Mesenchymal stem cell (in vitro differentiated cells and primary cell): ENCODE measurements around the gene FGFBP3. TPM values are rescaled to one million over a fixed set of nuclear protein-coding genes. Genes with fewer than 3 reads are reported as not detected.

Experiments used
- DNase-seq: peaks from one replicate; pipeline ENCODE4 v3.0.0-alpha.2; 2013
- H2AFZ ChIP-seq: one replicate; pipeline ENCODE4 v1.6.1; 2013; ENCODE audit warnings: low read depth, mild to moderate bottlenecking, control low read depth, inconsistent platforms, low read length, moderate library complexity
- H2AK5ac ChIP-seq: 2 replicates; pipeline ENCODE4 v1.6.1; 2013; ENCODE audit warnings: low read length, moderate library complexity, mild to moderate bottlenecking, inconsistent platforms; ENCODE audit not compliant: severe bottlenecking
- H2BK120ac ChIP-seq: one replicate; pipeline ENCODE4 v1.6.1; 2013; ENCODE audit warnings: low read depth, mild to moderate bottlenecking, inconsistent platforms, low read length, moderate library complexity
- H2BK12ac ChIP-seq, 2 experiments: one replicate each; pipeline ENCODE4 v1.6.1; 2013; ENCODE audit warnings: inconsistent platforms in 2 of 2, low read length in 2 of 2, mild to moderate bottlenecking in 2 of 2, moderate library complexity in 2 of 2, control low read depth in 1 of 2
- H2BK15ac ChIP-seq: one replicate; pipeline ENCODE4 v1.6.1; 2013; ENCODE audit warnings: mild to moderate bottlenecking, low read depth, inconsistent platforms; ENCODE audit not compliant: poor library complexity, severe bottlenecking
- H2BK5ac ChIP-seq: 2 replicates; pipeline ENCODE4 v1.6.1; 2013; ENCODE audit warnings: low read depth, mild to moderate bottlenecking, low read length, control low read depth, inconsistent platforms; ENCODE audit not compliant: poor library complexity, severe bottlenecking
- H3K14ac ChIP-seq, 2 experiments: one replicate each; pipeline ENCODE4 v1.6.1; 2013; ENCODE audit warnings: inconsistent platforms in 2 of 2, low read length in 2 of 2, control low read depth in 1 of 2, mild to moderate bottlenecking in 1 of 2, moderate library complexity in 1 of 2
- H3K18ac ChIP-seq, 2 experiments: one replicate each; pipeline ENCODE4 v1.6.1; 2013; ENCODE audit warnings: inconsistent platforms in 2 of 2, low read length in 2 of 2, control low read depth in 1 of 2, low read depth in 1 of 2, mild to moderate bottlenecking in 1 of 2
- H3K23ac ChIP-seq, 2 experiments: one replicate each; pipeline ENCODE4 v1.6.1; 2013; ENCODE audit warnings: inconsistent platforms in 2 of 2, low read length in 2 of 2, mild to moderate bottlenecking in 2 of 2, moderate library complexity in 2 of 2, control low read depth in 1 of 2
- H3K27ac ChIP-seq: 2 replicates; pipeline ENCODE4 v1.5.1; 2013; ENCODE audit warnings: mild to moderate bottlenecking, moderate library complexity, low read length, control low read depth, inconsistent platforms; ENCODE audit not compliant: poor library complexity, severe bottlenecking
- H3K27me3 ChIP-seq, 2 experiments: 2 replicates each; pipeline versions ENCODE4 v1.6.1 to v1.7.0; 2013; ENCODE audit warnings: low read length in 2 of 2, mild to moderate bottlenecking in 2 of 2, moderate library complexity in 2 of 2, control low read depth in 1 of 2, inconsistent platforms in 1 of 2; ENCODE audit not compliant: control insufficient read depth in 1 of 2, insufficient read depth in 1 of 2
- H3K36me3 ChIP-seq, 2 experiments: 2 replicates each; pipeline versions ENCODE4 v1.6.1 to v1.7.0; 2013; ENCODE audit warnings: low read length in 2 of 2, control low read depth in 1 of 2, inconsistent platforms in 1 of 2, low read depth in 1 of 2, mild to moderate bottlenecking in 1 of 2; ENCODE audit not compliant: insufficient read depth in 2 of 2, control insufficient read depth in 1 of 2
- H3K4ac ChIP-seq, 2 experiments: one replicate each; pipeline ENCODE4 v1.6.1; 2013; ENCODE audit warnings: inconsistent platforms in 2 of 2, low read length in 2 of 2, mild to moderate bottlenecking in 2 of 2, moderate library complexity in 2 of 2, control low read depth in 1 of 2, low read depth in 1 of 2
- H3K4me1 ChIP-seq: 2 replicates; pipeline ENCODE4 v1.6.1; 2013; ENCODE audit warnings: low read depth, low read length, control low read depth; ENCODE audit not compliant: control insufficient read depth, insufficient read depth
- H3K4me2 ChIP-seq: 2 replicates; pipeline ENCODE4 v1.6.1; 2013; ENCODE audit warnings: low read length, mild to moderate bottlenecking, inconsistent platforms; ENCODE audit not compliant: poor library complexity, severe bottlenecking
- H3K4me3 ChIP-seq, 2 experiments: 2 replicates each; pipeline versions ENCODE4 v1.5.1 to v1.7.0; 2013; ENCODE audit warnings: low read length in 2 of 2, mild to moderate bottlenecking in 2 of 2, control low read depth in 1 of 2, low read depth in 1 of 2; ENCODE audit not compliant: insufficient read depth in 1 of 2
- H3K79me1 ChIP-seq: replicated peaks from 2 replicates; pipeline ENCODE4 v1.6.1; 2013; ENCODE audit warnings: mild to moderate bottlenecking, control low read depth, low read length, inconsistent platforms; ENCODE audit not compliant: poor library complexity, severe bottlenecking
- H3K9ac ChIP-seq: 2 replicates; pipeline ENCODE4 v1.7.0; 2013; ENCODE audit warnings: mild to moderate bottlenecking, low read length, moderate library complexity
- H3K9me3 ChIP-seq: 2 replicates; pipeline ENCODE4 v1.7.0; 2013; ENCODE audit warnings: mild to moderate bottlenecking, low read length; ENCODE audit not compliant: control insufficient read depth
- H4K8ac ChIP-seq: one replicate; pipeline ENCODE4 v1.6.1; 2013; ENCODE audit warnings: inconsistent platforms, mild to moderate bottlenecking, low read length, moderate library complexity
- H4K91ac ChIP-seq: one replicate; pipeline ENCODE4 v1.6.1; 2013; ENCODE audit warnings: mild to moderate bottlenecking, low read length, inconsistent platforms
- WGBS: methylation state at CpG from one replicate; pipeline ENCODE4 v1.1.7; 2013; ENCODE audit warnings: mixed read lengths; 5-methylcytosine and 5-hydroxymethylcytosine counted together
- polyA plus RNA-seq, 2 experiments: library from polyadenylated mRNA; stranded (reverse); fragments of 200-250 nt; gene quantifications; one replicate each; pipeline ENCODE4 v1.2.3, GENCODE V29; 2013

The FGFBP3 gene, protein sequence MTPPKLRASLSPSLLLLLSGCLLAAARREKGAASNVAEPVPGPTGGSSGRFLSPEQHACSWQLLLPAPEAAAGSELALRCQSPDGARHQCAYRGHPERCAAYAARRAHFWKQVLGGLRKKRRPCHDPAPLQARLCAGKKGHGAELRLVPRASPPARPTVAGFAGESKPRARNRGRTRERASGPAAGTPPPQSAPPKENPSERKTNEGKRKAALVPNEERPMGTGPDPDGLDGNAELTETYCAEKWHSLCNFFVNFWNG
- 3.7 TPM for polyA plus RNA-seq (2013, experiment 1 of 2)
- 3.3 TPM for polyA plus RNA-seq (2013, experiment 2 of 2)

DNA sequence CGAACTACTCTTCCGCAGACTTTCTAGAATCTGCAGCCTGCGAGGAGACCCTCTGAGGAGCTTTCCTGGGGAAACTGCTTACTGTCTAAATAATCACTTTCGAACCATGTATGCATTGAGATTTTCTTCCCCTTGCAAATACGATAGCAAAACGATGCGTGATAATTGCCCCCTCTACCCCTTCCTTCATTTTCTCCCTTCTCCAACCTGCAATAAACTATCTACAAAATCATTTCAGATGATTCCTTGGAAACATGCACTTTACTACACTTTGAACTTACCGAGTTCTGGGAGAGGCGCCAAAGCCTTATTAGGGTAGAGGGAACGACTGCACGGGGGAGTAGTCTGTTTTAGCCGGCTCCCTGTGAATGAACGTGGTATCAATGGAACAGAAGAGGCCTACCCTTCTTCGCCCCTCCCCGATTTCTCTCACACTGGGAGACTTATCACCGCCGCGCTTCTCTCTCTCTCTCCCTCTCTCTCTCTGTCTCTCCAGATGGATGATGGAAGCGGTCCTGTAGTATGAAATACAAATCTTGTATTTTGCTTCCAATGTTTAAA lies at the start of gene FGFBP3:
Gene FGFBP3 (minus strand): TSS at position 370 of the 561 bp plus-strand sequence. CDS start 517 bp downstream, outside the sequence.
- Histone ChIP-seq H3K9me3 (no peaks in the 10 kb centered on the region), H3K23ac (peak within 1 kb of the TSS in 1 of 2 experiments; percentile 77), H3K36me3 (no peaks in the 10 kb centered on the region), H3K14ac (peak within 1 kb of the TSS; percentile 4 to 83), H4K8ac (peak within 1 kb of the TSS; percentile 82), H2AK5ac (no peak within 1 kb of the TSS), H3K4me3 (peak within 1 kb of the TSS; percentile 81 to 86), H3K79me1 (peaks cover 7% of the 10 kb centered on the region), H3K4me1 (peaks cover 8% of the 10 kb centered on the region), H3K18ac (peak within 1 kb of the TSS; percentile 81 to 84), H3K27me3 (no peaks in the 10 kb centered on the region), H2BK120ac (peak within 1 kb of the TSS; percentile 73), H2BK5ac (no peak within 1 kb of the TSS), H4K91ac (peak within 1 kb of the TSS; percentile 1), H2AFZ (peak within 1 kb of the TSS; percentile 94), H3K27ac (no peak within 1 kb of the TSS), H2BK15ac (peak within 1 kb of the TSS; percentile 69), H3K4ac (peak within 1 kb of the TSS; percentile 73 to 78), H3K9ac (peak within 1 kb of the TSS; percentile 59), H2BK12ac (no peak within 1 kb of the TSS), H3K4me2 (peak within 1 kb of the TSS; percentile 98)
- peak; percentile 77 for DNase-seq
- 1% methylated on average over 9 of the region's 19 CpGs for WGBS

DNA sequence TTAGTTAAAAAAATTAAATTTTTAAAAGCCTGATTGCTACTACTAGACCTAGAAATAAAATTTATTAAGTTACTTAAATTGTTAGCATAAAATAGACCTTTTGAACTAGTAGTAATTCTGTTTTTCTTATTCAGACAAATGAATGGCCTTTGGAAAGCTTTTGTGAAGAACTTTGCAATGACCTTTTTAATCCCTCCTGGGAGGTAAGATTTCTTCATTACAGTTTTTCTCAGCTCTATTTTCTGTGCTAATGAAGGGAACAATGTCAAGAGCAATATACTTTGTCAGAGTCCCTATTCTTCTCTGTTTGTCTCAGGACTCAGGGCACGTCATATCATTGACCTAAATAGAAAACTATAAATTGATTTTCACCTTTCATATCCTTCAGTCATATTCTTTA lies 47.8 kb upstream of the FGFBP3 start:
- no peak overlapping the region for H2AFZ ChIP-seq
- H2AK5ac ChIP-seq = no peak overlapping the region
- H2BK12ac ChIP-seq = no peak overlapping the region
- H3K4me1 ChIP-seq = no peaks in the 10 kb centered on the region
- no peak overlapping the region for H4K91ac ChIP-seq
- 100% methylated on average over 1 of the region's 1 CpG for WGBS
- H3K27ac ChIP-seq = no peak overlapping the region
- H3K18ac ChIP-seq = no peak overlapping the region
- no peak overlapping the region for H2BK120ac ChIP-seq
- H3K36me3 ChIP-seq = peaks cover 13 to 93% of the 10 kb centered on the region in 2 experiments
- no peak overlapping the region for H3K4ac ChIP-seq
- no peak for DNase-seq
- no peaks in the 10 kb centered on the region for H3K27me3 ChIP-seq
- H3K79me1 ChIP-seq = peaks cover 14% of the 10 kb centered on the region
- no peak overlapping the region for H2BK5ac ChIP-seq
- no peak overlapping the region for H3K23ac ChIP-seq
- no peak overlapping the region for H3K4me2 ChIP-seq
- H3K9ac ChIP-seq = no peak overlapping the region
- H3K14ac ChIP-seq = no peak overlapping the region
- H2BK15ac ChIP-seq = no peak overlapping the region
- no peaks in the 10 kb centered on the region for H3K9me3 ChIP-seq
- H3K4me3 ChIP-seq = no peak overlapping the region
- H4K8ac ChIP-seq = no peak overlapping the region

DNA sequence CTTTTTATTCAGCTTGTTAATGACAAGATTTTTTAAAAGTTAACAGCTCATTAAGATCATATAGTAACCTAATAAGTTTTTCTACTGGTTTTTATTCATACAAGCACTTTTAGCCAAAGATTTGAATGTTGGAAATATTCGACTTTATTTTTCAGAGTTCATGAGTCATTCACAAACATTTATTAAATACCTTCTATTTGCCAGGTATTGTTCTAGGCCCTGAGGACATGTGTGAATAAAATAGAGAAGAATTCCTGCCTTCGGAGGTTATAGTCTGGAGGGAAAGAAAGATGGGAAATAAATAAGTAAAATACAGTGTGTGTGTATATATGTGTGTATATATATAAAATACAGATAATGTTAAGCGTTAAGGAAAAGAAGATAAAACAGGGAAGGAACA lies 45.8 kb upstream of the FGFBP3 start:
- H3K4me3 ChIP-seq = no peak overlapping the region
- H3K9me3 ChIP-seq = no peaks in the 10 kb centered on the region
- no peak overlapping the region for H3K18ac ChIP-seq
- no peaks in the 10 kb centered on the region for H3K27me3 ChIP-seq
- peaks cover 13 to 90% of the 10 kb centered on the region in 2 experiments for H3K36me3 ChIP-seq
- H3K79me1 ChIP-seq = peaks cover 14% of the 10 kb centered on the region
- no peak overlapping the region for H3K4ac ChIP-seq
- H2BK120ac ChIP-seq = no peak overlapping the region
- no peak overlapping the region for H2AFZ ChIP-seq
- no peak overlapping the region for H2BK5ac ChIP-seq
- no peak overlapping the region for H4K91ac ChIP-seq
- H3K27ac ChIP-seq = no peak overlapping the region
- H2BK15ac ChIP-seq = no peak overlapping the region
- WGBS = 97% methylated on average over 2 of the region's 3 CpGs
- H3K4me1 ChIP-seq = no peaks in the 10 kb centered on the region
- no peak overlapping the region for H2AK5ac ChIP-seq
- no peak overlapping the region for H3K14ac ChIP-seq
- H3K9ac ChIP-seq = no peak overlapping the region
- no peak overlapping the region for H3K23ac ChIP-seq
- no peak overlapping the region for H2BK12ac ChIP-seq
- no peak for DNase-seq
- no peak overlapping the region for H3K4me2 ChIP-seq
- no peak overlapping the region for H4K8ac ChIP-seq

DNA sequence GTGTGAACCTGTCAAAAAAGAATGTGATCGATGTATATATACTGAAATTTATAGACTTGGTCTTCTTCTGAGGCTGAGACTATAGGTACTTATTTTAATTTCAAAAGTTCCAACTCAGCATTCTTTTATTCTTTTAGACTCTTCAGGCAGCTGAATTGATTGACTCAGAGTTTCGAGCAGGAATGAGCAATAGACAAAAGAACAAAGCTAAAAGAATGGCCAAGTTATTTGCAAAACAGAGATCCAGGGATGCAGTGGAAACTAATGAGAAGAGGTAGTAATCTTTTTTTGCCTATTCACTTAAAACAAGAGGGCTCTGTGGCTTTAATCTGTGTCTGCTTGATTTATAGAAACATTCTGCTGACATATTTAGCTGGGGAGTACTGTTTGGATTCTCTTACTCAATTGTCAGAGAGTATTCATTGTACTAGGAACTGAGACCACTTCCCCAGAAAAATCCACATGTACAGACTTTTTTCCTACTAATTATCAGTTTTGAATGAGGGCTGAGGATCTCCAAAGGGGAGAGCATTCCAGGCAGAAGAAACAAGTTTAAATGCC lies 44.4 kb upstream of the FGFBP3 start:
- no peak overlapping the region for H2BK120ac ChIP-seq
- DNase-seq = no peak
- WGBS = 96% methylated on average over 1 of the region's 2 CpGs
- peaks cover 16 to 77% of the 10 kb centered on the region in 2 experiments for H3K36me3 ChIP-seq
- no peak overlapping the region for H2AFZ ChIP-seq
- no peak overlapping the region for H3K4me3 ChIP-seq
- no peak overlapping the region for H3K4ac ChIP-seq
- H3K18ac ChIP-seq = no peak overlapping the region
- no peak overlapping the region for H3K23ac ChIP-seq
- no peak overlapping the region for H4K91ac ChIP-seq
- peaks cover 24% of the 10 kb centered on the region for H3K79me1 ChIP-seq
- no peak overlapping the region for H3K9ac ChIP-seq
- no peak overlapping the region for H2BK15ac ChIP-seq
- H3K9me3 ChIP-seq = no peaks in the 10 kb centered on the region
- no peak overlapping the region for H3K4me2 ChIP-seq
- no peak overlapping the region for H3K14ac ChIP-seq
- no peaks in the 10 kb centered on the region for H3K27me3 ChIP-seq
- no peaks in the 10 kb centered on the region for H3K4me1 ChIP-seq
- no peak overlapping the region for H4K8ac ChIP-seq
- no peak overlapping the region for H3K27ac ChIP-seq
- H2BK12ac ChIP-seq = no peak overlapping the region
- H2AK5ac ChIP-seq = no peak overlapping the region
- H2BK5ac ChIP-seq = no peak overlapping the region
